ENCODE results near the gene SCP2.

Gene SCP2

GRCh38 chr1:52927212-52928014, at the start of gene SCP2:
SCP2 (plus strand) TSS chr1:52927276; CDS start chr1:52927397, 121 bp downstream.
- peak; percentile 92 for DNase-seq

- no peak for DNase-seq
Measured at GRCh38 chr1:52877554-52877953, 49.5 kb upstream of the SCP2 start.

- no peak for DNase-seq
Measured at GRCh38 chr1:52880206-52880605, 46.9 kb upstream of the SCP2 start.

GRCh38 chr1:52887483-52887882, 39.6 kb upstream of the SCP2 start:
- no peak for DNase-seq

- no peak for DNase-seq
Measured at GRCh38 chr1:52892424-52893215, 34.5 kb upstream of the SCP2 start.

- DNase-seq, result no peak
Measured at GRCh38 chr1:52899445-52899894, 27.6 kb upstream of the SCP2 start.

- no peak for DNase-seq
Measured at GRCh38 chr1:52900402-52900801, 26.7 kb upstream of the SCP2 start.

GRCh38 chr1:52901384-52901783, 25.7 kb upstream of the SCP2 start:
- no peak for DNase-seq

GRCh38 chr1:52904208-52904926, 22.7 kb upstream of the SCP2 start:
- no peak for DNase-seq

GRCh38 chr1:52904927-52905698, 22.0 kb upstream of the SCP2 start:
- DNase-seq, result peak; percentile 45

GRCh38 chr1:52906135-52906603, 20.9 kb upstream of the SCP2 start:
- no peak for DNase-seq

- no peak for DNase-seq
Measured at GRCh38 chr1:52907068-52907811, 19.8 kb upstream of the SCP2 start.

- DNase-seq, result no peak
Measured at GRCh38 chr1:52907812-52908153, 19.3 kb upstream of the SCP2 start.

GRCh38 chr1:52911541-52911940, 15.5 kb upstream of the SCP2 start:
- DNase-seq, result no peak

GRCh38 chr1:52913014-52913413, 14.1 kb upstream of the SCP2 start:
- DNase-seq, result no peak

GRCh38 chr1:52913537-52913936, 13.5 kb upstream of the SCP2 start:
- DNase-seq, result no peak

- no peak for DNase-seq
Measured at GRCh38 chr1:52914463-52914862, 12.6 kb upstream of the SCP2 start.

- no peak for DNase-seq
Measured at GRCh38 chr1:52915211-52915854, 11.7 kb upstream of the SCP2 start.

- no peak for DNase-seq
Measured at GRCh38 chr1:52915855-52916220, 11.2 kb upstream of the SCP2 start.

- DNase-seq, result no peak
Measured at GRCh38 chr1:52916241-52916975, 10.7 kb upstream of the SCP2 start.

GRCh38 chr1:52917156-52917555, 9.9 kb upstream of the SCP2 start:
- no peak for DNase-seq

All from CD4-positive, alpha-beta T cell treated with Interleukin-17A for 4 hours (primary cell).